Breast epithelium (tissue), 3 donors: Measurements from ENCODE around the gene SETD6.

Experiments used
- POLR2AphosphoS5 ChIP-seq, 3 donors: sonication (generic); formaldehyde crosslinking; IDR thresholded peaks; one replicate each; pipeline ENCODE4 v1.6.1; 2017; ENCODE audit warnings: antibody characterized with exemption in 3 of 3
- TF ChIP-seq, protein P1 (sequence below), 3 donors: fragments of 450-650 bp; IDR thresholded peaks; one replicate each; pipeline ENCODE4 v1.5.1; 2016 to 2017; ENCODE audit warnings: antibody characterized with exemption in 3 of 3, mild to moderate bottlenecking in 3 of 3, moderate library complexity in 3 of 3

DNA sequence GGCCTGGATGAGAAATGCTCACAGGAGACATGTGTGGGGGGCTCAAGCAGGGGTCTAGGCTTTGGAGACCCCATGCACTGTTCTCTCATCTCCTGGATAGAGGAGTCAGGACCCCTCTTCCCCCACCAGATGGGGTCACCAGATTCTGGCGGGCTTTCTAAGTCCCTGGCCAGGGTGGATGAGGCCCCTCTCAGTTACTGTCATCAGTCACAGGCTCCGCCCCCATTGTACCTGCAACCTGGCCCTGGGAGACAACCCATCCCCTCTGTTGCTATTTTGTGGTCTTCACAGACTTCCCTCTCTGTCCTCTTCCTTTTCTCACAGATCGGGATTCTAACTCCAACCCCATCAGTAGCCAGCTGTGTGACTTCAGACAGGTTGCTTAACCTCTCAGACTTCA lies 48.9 kb upstream of the SETD6 start:
- TF ChIP-seq, protein P1, sequence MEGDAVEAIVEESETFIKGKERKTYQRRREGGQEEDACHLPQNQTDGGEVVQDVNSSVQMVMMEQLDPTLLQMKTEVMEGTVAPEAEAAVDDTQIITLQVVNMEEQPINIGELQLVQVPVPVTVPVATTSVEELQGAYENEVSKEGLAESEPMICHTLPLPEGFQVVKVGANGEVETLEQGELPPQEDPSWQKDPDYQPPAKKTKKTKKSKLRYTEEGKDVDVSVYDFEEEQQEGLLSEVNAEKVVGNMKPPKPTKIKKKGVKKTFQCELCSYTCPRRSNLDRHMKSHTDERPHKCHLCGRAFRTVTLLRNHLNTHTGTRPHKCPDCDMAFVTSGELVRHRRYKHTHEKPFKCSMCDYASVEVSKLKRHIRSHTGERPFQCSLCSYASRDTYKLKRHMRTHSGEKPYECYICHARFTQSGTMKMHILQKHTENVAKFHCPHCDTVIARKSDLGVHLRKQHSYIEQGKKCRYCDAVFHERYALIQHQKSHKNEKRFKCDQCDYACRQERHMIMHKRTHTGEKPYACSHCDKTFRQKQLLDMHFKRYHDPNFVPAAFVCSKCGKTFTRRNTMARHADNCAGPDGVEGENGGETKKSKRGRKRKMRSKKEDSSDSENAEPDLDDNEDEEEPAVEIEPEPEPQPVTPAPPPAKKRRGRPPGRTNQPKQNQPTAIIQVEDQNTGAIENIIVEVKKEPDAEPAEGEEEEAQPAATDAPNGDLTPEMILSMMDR (IDR thresholded peaks at IDR 0.05) = no peak
- TF ChIP-seq POLR2AphosphoS5 (IDR thresholded peaks at IDR 0.05) = no peak
